PC-9 (cell line): ENCODE measurements around the gene PFDN6.

Experiments used
- CTCF ChIP-seq: fragments of 200-600 bp; sonication (generic); conservative IDR thresholded peaks from 2 replicates; pipeline ENCODE4 v1.6.1; 2017; ENCODE audit warnings: mixed run types, antibody characterized with exemption, mild to moderate bottlenecking, moderate library complexity
- EZH2 ChIP-seq: fragments of 200-600 bp; sonication (generic); IDR thresholded peaks from 2 replicates; pipeline ENCODE4 v1.8.0; 2017; ENCODE audit warnings: antibody characterized with exemption, low read depth

- TF ChIP-seq CTCF, result no peak
- no peak for TF ChIP-seq EZH2
Observed at GRCh38 chr6:33243476-33243875, 45.9 kb upstream of the PFDN6 start.
